HG03439 (cell line): ENCODE data around the gene IRGC.

Source experiments
- ATAC-seq: cut with Tn5 transposase; IDR thresholded peaks from one replicate; pipeline ENCODE4 v1.9.1; 2021; ENCODE audit warnings: mild to moderate bottlenecking, moderate library complexity; ENCODE audit not compliant: unreplicated experiment

The IRGC gene

DNA sequence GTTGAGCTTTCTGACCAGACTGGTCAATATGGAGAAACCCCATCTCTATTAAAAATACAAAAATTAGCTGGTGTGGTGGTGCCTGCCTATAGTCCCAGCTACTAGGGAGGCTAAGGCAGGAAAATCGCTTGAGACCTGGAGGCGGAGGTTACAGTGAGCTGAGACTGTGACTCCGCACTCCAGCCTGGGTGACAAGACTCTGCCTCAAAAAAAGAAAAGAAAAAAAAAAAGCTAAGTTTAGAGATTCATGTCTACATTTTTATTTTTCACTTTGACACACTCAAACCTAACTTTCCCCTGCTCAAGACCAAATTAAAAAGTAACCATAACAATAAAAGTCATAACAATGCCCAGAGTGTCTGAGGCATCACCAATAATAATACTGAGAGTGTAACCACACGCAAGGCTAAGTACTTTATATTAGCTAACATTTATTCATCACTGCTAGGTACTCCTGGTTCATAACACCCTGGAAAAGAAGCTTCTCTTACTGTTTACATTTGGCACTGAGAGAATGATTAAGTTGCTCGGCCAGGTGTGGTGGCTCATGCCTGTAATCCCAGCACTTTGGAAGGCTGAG lies 5.7 kb downstream of the IRGC start:
- ATAC-seq: no peak

DNA sequence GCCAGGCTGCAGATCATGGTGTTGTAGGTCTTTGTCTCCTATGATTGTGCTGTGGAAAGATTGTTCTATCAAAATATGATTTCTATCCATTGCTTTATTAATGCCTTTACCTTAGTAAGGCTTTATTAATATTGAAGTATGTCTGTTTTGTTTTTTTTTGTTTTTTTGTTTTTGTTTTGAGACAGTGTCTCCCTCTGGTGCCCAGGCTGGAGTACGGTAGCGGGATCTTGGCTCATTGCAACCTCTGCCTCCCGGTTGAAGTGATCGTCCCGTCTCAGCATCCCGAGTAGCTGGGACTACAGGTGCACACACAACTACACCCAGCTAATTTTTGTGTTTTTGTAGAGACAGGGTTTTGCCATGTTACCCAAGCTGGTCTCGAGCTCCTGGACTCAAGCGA lies 7.7 kb downstream of the IRGC start:
- no peak for ATAC-seq

DNA sequence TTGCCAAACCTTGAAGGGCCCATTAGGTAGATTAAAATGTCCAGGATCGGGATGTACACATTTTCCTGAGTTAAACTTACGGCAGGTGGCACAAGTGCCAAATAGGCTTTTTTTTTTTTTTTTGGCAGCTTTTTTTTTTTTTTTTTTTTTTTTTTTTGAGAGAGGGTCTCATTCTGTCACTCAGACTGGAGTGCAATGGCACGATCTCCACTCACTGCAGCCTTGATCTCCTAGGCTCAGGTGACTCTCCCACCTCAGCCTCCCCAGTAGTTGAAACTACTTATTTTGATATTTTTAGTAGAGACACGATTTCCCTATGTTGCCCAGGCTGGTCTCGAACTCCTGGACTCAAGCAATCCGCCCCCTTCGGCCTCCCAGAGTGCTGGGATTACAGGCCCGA lies 9.0 kb downstream of the IRGC start:
- no peak for ATAC-seq

DNA sequence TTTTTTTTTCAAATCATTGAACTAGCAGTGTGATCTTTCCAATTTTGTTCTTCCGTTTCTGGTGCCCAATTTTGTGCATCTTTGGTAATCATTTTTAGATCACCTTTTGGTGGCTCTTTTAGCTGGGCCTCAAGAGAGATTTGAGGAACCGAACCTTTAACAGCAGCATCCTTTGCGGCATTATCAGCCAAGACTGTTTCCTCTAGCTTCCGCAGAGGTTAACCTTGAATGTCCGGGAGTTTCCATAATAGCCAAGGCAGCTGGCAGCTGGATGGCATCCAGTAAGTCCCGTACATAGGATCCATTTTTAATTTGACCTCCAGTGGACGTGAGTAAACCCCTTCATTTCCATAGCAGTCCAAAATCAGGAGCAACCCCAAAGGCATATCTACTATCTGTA lies 9.6 kb downstream of the IRGC start:
- ATAC-seq: no peak

DNA sequence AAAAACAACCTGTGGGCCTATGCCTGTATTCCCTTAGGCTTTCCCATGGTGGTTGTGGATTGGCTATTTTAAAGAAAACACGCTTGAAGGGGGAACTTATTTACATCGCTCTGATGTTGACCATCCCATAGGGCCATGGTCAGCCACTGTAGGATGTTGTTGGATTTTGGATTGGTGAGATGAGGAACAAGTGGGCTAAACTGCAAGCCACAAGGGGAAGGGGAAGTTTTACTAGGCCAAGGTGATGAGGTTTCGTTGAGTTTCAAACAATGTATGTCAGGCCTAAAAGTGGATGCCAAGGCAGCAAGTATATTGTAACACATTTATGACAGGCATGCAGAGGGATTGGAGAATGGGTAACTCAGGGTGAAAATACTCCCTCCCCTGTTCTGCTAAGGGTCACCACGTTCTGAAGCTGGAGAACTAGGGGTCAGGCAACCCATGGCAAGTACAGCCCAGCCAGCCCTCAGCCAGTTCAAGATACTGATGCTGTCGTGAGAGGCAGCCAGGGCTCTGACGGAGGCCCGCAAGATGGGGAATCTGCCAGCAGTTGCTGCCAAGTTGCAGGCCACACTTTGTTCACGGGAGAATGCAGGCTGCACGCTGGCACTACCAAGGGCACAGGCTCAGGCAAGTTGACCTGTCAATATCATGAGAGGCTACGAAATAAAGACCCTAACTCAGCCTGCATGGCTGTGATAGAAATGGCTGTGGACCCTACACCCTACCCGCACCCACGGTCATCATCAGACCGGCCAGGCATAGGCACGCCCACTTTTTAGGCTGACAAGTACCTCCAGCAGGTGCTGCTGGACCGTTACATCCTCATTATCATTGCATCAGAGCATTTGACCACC lies 11.1 kb downstream of the IRGC start:
- no peak for ATAC-seq

DNA sequence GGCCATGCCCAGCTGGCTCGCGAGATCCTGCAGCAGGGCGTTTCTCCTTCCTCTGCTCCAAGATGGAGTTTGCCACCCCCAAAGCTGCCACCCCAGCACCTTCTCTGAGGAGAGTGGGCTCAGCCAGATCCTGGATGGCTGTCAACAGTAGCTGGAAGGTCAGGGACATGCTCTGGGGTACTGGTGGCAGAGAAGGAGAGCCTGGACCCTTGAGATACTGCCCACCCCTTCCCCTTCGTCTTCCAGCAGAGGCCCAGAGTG lies 11.6 kb downstream of the IRGC start:
- ATAC-seq: no peak

DNA sequence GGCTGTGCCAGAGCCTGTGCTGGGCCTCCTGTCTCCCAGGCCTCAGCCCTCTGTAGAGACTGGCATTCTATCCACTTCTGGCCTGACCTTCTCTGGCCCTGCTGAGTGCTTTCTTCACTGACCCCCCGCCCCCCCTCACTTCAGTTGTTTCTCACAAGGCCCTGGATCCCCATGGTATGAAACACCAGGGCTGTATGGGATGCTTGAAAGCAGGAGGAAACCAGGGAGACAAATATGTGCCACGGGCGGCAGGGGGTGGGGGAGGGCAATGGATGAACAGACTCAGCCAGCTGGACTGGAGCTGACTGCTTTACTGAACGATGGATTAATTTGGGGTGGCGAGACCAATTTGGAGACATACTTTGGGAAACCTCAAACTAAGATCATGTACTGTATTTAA lies 14.0 kb downstream of the IRGC start:
- ATAC-seq: no peak

DNA sequence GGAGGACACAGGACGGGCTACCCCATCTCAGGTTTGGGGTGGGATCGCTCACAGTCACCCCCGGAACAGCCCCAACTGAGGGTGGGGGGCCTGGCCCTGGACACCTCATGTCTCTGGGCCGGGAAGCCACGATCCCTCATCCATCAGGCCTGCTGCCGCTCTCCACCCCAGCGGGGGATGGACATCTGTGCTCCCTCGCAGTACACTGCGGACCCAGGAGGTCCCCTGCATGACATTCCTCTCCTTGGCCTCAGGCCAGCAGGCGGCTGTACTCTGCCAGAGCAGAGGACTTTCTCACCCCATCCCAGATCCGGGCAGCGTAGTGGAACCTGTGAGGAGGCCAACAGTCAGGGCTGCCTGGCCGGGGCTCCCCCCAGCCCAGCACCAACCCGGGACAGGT lies 15.5 kb downstream of the IRGC start:
- ATAC-seq: no peak

DNA sequence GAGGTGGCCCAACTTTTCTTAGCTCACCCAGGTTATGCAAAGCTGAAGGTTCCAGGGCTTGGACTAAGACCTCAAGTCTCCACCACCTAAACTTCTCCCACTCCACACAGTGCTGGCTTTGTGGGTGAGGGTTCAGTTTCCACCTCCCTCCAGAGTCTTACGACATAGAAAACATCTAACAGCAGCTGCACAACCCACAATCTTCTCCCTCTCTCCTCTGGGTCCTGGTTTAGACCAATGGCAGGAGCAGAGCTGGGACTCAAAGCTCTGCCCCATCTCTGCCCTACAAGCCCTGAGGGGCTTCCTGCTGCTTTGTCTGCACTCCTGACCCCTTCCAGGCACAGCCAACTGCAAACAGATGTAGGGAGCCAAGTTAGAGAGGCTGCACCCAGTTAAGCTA lies 16.0 kb downstream of the IRGC start:
- no peak for ATAC-seq

DNA sequence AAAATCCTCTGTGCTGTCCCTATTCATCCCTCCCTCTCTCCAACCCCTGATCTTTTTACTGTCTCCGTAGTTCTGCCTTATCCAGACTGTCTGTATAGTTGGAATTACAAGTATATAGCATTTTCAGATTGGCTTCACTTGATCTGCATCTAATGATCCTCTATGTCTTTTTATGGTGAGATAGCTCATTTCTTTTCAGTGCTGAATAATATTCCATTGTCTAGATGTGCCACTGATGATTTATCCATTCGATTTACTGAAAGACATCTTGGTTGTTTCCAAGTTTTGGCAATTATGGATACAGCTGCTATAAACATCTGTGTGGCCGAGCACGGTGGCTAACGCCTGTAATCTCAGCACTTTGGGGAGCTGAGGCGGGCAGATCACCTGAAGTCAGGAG lies 19.1 kb downstream of the IRGC start:
- no peak for ATAC-seq

DNA sequence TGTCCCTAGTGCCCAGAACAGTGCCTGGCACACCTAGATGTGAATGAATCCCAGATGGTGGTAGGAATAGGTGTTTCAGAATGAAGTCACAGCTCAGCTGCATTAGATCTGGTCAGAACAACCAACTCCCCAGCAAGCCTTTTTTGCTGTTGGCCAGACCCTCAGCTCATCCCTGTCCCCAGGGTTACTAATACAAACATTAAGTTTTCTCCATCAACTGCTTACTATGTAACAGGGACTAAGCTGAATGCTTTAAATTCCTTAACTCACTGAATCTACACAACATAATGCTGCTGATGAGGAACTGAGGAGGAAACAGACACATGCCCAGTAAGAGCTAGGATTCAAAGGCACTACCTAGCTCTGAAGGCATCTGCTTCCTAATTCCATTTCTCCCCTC lies 20.1 kb downstream of the IRGC start:
- ATAC-seq: no peak

DNA sequence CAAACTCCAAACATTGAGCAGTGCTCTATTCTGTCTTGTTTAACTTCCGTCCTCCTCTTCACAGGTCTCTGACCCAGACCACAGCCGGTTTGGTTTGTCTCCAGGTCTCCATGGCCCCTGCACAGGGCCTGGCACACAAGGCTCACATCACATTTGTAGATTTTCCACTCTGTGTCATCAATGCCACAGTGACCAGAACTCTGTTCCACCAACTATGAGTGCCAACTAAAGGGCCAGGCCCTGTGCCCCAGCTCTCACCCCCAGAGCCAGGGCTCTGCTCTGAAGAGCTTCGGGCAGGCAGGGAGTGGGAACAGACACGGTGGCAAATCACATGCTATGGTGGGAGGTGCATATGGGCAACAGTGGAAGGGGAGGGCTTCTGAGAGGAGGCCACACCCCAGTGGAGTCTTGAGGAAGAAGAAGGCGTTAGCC lies 22.9 kb downstream of the IRGC start:
- no peak for ATAC-seq

DNA sequence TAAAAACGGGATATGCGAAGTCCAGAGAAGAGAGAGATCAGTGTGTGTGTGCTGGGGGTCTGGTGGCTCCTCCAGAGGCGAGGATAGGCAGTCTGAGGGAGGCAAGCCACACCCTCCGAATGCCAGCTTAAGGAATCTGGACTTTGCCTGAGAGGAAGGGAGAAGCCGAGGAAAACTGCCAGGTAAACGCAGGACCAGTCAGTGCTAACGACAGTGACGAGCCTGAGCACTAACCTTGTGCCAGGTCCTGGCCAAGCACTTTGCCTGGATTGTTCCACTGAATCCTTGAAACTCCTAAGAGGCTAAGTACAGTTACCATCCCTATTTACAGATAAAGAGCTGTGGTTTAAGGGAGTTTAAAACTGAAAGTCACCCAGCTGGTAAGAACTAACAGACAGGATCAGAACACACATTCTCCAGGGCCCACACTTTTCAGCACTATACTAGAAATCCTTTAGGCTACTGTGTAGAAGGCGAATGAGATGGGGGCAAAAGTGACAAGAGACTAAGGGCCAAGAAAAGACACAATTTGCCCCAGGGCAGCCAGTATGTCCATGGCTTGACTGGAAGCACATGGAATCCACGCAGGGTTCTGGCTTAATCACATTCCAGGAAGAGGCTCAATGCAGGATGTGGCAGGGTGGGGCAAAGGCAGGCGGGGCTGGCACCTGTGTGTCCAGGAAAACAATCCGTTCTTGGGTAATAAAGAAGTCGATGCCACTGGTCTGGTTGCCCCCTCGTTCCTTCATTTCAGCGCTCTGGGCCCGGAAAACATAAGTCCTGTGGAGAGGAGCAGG lies 23.8 kb downstream of the IRGC start:
- no peak for ATAC-seq

DNA sequence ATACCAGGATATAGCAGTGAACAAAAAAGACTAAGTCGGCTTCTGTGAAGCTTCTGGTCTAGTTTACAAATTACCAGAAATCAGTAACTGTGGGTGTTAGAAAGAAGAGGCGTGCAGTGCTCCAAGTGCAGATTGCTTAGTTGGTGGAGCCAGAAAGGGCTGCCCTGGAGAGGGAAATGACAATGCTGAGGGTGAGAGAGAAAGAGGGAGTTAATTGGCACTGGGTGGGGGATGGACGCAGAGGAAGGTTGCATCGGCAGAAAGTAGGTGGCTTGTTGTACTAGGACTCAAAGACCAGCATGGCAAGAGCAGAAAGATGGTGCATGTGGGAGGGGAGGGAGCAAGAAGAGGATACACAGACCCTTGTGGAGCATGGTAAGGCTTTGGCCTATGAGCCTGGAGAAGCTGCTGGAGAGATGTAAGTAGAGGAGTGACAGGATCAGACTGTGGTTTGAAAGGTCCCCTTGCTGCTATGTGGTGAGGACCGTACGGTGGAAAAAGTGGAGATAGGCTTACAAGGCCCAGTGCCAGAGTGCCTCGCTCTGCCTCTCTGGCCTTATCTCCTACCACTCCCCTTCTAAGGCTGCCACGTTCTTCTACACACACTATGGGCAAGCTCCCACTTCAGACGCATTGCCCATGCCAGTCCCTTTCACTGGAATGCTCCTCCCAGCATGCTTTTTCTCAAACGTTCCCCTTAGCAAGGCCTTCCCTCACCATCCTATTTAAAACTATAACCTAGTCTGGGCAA lies 25.4 kb downstream of the IRGC start:
- ATAC-seq: no peak

DNA sequence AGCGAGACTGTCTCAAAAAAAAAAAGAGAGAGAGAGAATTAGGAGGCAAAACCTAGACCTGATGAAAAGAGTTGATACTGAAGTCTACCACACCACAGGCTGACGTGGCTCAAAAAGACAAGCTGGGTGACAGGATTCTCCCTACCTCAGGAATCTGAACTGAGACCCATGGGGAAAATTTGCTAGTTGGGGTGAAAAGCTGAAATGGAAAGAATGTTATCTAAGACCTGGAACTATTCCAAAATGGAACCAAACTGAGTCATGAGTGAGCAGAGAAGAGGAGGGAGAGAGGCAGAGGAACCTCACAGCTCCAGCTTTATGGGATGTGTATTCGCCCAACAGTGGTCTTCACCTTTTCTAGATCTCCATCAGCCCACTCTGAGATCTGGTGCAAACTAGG lies 27.2 kb downstream of the IRGC start:
- ATAC-seq: no peak

DNA sequence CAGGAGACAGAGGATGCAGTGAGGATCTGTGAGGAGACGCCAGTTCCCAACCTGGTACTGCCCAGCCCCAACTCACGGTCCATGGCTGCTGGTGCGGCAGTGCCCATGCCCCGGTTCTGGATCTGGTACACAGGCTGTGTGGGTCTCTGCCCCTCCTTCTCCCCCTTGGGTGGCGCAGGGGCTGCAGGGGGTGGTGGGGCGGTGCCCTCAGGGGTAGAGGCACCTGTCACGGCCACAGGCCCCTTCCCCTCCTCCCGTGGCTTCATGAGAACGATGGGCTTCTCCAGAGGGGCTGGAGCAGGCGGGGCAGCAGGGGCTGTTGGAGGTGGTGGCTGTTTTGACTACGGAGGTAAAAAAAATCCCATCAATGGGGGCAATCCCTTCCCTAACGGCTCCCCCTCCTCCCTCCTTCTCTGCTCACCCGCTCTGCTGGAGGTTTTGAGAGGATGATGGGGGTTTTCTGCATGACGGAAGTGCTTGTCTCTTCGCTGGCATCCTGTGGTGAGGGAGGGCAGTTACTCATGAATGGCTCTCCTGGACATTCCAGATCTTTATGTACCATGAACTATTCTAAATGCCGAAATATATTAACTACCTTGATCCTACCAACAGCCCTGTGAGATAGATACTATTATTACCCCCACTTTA lies 31.8 kb downstream of the IRGC start:
- no peak for ATAC-seq

DNA sequence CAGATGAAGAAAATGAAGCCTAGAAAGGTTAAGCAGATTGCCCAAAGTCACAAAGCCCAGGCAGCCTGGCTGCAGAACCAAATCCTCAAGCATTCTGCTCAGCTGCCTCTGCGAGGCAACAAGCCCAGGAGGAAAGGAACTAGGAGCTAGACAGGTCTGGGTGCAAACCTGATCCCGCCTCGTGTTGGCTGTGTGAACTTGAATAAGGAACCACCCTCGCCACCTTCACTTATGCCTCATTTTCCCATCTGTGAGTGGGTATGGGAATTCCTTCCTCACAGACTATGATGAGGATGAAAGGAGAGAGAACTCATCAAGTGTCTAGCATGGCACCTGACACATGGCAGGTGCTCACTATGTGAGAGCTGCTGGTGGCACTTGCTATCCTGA lies 32.3 kb downstream of the IRGC start:
- no peak for ATAC-seq

DNA sequence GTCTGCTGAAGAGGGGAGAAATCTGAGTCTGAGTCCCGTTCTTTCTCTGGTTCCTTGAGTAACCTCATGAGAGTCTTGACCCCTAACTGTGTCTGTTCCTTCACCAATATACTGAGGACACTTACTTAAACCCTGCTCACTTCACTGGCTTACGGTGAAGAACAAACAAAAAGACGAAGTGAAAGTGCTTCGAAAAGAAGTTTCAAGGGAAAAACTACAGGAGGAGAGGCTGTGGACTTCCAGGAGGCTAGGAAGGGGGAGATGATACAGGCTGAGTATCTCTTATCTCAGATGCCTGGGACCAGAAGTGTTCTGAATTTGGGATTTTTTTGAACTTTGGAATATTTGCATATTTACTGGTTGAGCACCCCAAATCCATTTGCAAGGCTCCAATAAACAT lies 32.8 kb downstream of the IRGC start:
- ATAC-seq: no peak

DNA sequence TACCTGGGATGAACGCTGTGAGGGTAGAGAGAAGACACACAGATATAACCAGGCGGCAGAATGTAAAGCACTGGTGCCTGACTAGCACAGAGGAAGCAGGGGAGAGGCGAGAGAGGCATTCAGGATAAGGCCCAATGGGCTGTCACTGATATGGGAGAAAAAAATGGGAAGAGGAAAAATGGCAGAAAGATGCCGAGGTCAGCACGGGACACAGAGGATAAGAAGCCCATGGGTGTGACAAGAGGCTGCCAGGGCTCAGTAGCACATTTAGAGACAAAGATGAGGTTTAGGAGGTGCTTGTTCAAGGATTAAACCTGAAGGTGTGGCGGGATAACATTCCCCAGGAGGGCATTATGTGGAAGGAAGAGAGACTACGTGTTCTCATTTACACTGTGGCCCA lies 33.3 kb downstream of the IRGC start:
- ATAC-seq: no peak

DNA sequence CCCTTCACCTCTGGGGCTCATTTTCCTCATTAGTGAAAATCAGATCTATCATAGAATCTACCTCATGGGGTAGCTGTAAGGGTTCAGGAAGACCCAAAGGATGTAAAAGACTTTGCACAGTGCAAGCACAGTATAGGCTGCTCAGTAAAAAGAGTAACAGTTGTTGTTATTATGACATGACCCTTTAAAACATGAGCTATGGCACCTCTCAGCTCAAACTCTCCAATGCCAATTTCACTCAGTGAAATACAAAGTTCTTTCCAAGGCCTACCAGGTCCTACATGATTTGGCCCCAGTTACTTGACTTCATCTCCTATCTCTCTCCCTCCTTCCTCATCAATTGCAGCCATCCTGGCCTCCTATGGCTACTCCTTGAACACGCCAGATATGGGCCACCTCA lies 34.0 kb downstream of the IRGC start:
- ATAC-seq: no peak
